Calu3 (cell line): Measurements from ENCODE around the gene HOPX. TPM values are rescaled to one million over a fixed set of nuclear protein-coding genes. Genes with fewer than 3 reads are reported as not detected.

ENCODE experiments used
- BruUV-seq: library from RNA; stranded (reverse); fragments of 400-500 nt; replicated peaks from 2 replicates; lab custom pipeline; 2021; lab: Mats Ljungman, UMichigan
- CTCF ChIA-PET: fragments of 300-600 bp; sonication (Branson Sonifier 250); formaldehyde crosslinking; loops from one replicate; lab custom pipeline; 2022; ENCODE audit warnings: antibody characterized with exemption; lab: Charles Lee
- DNase-seq: peaks from one replicate; pipeline ENCODE4 v3.0.0; 2022
- H3K27ac Mint-ChIP-seq: one replicate; pipeline ENCODE4 v1.8.0; 2022; ENCODE audit warnings: mixed read lengths; ENCODE audit not compliant: unreplicated experiment
- H3K27me3 Mint-ChIP-seq: one replicate; pipeline ENCODE4 v1.8.0; 2022; ENCODE audit warnings: mixed read lengths; ENCODE audit not compliant: unreplicated experiment
- H3K36me3 Mint-ChIP-seq: one replicate; pipeline ENCODE4 v1.8.0; 2022; ENCODE audit warnings: mild to moderate bottlenecking, moderate library complexity, mixed read lengths; ENCODE audit not compliant: insufficient read depth, unreplicated experiment
- H3K4me1 Mint-ChIP-seq: one replicate; pipeline ENCODE4 v1.8.0; 2022; ENCODE audit warnings: mild to moderate bottlenecking, low read depth, mixed read lengths; ENCODE audit not compliant: unreplicated experiment
- H3K4me3 Mint-ChIP-seq: one replicate; pipeline ENCODE4 v1.8.0; 2022; ENCODE audit warnings: mild to moderate bottlenecking, low read depth, moderate library complexity, mixed read lengths; ENCODE audit not compliant: unreplicated experiment
- H3K9me3 Mint-ChIP-seq: one replicate; pipeline ENCODE4 v1.8.0; 2022; ENCODE audit warnings: low read depth, mixed read lengths; ENCODE audit not compliant: unreplicated experiment
- intact Hi-C: fragments of 100-400 bp; cut with micrococcal nuclease; formaldehyde crosslinking; loops from one replicate; pipeline ENCODE4 v1.10.0; 2022; ENCODE audit not compliant: unreplicated experiment
- total RNA-seq: library from RNA; stranded (reverse); gene quantifications from 2 replicates; pipeline ENCODE4 v1.2.3, GENCODE V29; 2022
- TF ChIP-seq, protein P1 (sequence below): fragments of 200-600 bp; IDR thresholded peaks from one replicate; pipeline ENCODE4 v1.8.0; 2022; ENCODE audit warnings: antibody characterized with exemption; ENCODE audit not compliant: unreplicated experiment

Gene HOPX
- total RNA-seq, 1 experiment from 2014 or later = not detected

- peak overlapping the region; percentile 79 for H3K4me3 Mint-ChIP-seq
Observed at GRCh38 chr4:56655209-56655626, 25.9 kb downstream of the HOPX start.

DNA sequence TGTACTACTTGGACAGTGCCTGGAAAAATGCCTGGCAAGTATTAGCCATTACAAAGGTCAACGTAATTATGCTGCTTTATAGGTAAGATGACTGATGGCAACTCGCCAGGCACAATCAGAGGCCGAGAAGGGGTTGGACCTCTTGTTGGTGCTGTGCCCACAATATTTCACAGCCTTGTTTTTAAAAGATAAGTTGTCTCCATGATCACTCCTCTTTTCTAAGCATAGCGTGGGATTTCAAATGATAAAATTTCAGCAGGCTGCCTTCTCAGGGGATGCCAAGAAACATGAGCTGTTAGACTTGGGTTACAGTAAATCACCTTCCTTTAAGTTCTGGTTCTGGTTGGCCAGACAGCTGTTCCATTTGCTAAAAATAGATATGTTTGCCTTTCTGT lies 26.9 kb downstream of the HOPX start:
- no peak overlapping the region for H3K4me3 Mint-ChIP-seq
- BruUV-seq = no TSS peak
- peaks cover 19% of the 10 kb centered on the region for H3K4me1 Mint-ChIP-seq
- no peak overlapping the region for H3K27ac Mint-ChIP-seq
- H3K27me3 Mint-ChIP-seq = peaks cover 27% of the 10 kb centered on the region
- H3K36me3 Mint-ChIP-seq = peaks cover 7% of the 10 kb centered on the region
- no peaks in the 10 kb centered on the region for H3K9me3 Mint-ChIP-seq
- TF ChIP-seq, protein P1, sequence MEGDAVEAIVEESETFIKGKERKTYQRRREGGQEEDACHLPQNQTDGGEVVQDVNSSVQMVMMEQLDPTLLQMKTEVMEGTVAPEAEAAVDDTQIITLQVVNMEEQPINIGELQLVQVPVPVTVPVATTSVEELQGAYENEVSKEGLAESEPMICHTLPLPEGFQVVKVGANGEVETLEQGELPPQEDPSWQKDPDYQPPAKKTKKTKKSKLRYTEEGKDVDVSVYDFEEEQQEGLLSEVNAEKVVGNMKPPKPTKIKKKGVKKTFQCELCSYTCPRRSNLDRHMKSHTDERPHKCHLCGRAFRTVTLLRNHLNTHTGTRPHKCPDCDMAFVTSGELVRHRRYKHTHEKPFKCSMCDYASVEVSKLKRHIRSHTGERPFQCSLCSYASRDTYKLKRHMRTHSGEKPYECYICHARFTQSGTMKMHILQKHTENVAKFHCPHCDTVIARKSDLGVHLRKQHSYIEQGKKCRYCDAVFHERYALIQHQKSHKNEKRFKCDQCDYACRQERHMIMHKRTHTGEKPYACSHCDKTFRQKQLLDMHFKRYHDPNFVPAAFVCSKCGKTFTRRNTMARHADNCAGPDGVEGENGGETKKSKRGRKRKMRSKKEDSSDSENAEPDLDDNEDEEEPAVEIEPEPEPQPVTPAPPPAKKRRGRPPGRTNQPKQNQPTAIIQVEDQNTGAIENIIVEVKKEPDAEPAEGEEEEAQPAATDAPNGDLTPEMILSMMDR = no peak
- no peak for DNase-seq
- intact Hi-C loops = no loop called here
- CTCF ChIA-PET = no interaction called here

More at GRCh38 chr4:56655209-56655626, 25.9 kb downstream of the HOPX start:
- Mint-ChIP-seq H3K27me3 (peaks cover 27% of the 10 kb centered on the region), H3K27ac (no peak overlapping the region), H3K9me3 (no peaks in the 10 kb centered on the region), H3K4me1 (peaks cover 19% of the 10 kb centered on the region), H3K36me3 (peaks cover 7% of the 10 kb centered on the region)
- TF ChIP-seq, protein P1 = no peak
- BruUV-seq = no TSS peak
- CTCF ChIA-PET = no interaction called here
- peak; percentile 20 for DNase-seq
- intact Hi-C loops = no loop called here

DNA sequence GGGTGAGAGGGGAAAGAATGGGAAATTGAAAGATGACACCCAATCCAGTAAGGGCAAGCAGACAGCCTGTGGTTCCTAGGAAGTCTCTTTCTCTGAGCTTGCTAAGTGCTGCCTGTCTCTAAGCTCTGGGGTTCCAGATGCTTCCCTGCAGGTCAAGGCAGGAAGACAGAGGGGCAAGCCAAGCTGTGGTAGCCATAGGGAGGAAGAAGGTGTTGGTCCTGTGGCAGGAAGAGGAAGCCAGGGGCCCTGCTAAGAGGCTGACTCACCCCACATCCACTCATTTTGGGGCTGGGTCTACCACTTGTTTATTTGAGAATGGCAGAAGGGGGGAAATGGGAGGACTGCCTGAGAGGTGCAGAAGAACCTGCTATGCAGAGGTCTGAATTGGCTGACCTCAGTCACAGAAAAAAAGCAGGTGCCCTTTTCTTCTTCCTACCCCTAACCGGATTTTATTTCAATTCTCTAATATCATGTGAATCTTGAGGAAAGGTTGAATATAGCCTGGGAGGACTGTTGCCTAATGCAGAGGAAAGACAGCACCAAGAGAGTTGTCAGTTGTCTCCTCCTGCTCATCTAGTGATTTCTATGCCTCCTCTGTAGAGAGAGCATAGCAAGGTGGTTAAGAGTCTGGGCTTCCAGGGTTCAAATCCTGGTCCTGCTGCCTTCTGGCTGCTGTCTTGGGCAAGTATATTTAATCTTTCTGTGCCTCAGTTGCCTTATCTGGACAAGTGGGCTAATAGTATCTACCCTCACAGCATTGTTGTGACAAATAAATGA lies 27.4 kb downstream of the HOPX start:
- Mint-ChIP-seq H3K27me3 (peaks cover 27% of the 10 kb centered on the region), H3K27ac (no peak overlapping the region), H3K4me1 (peaks cover 19% of the 10 kb centered on the region), H3K4me3 (no peak overlapping the region), H3K36me3 (peaks cover 7% of the 10 kb centered on the region), H3K9me3 (no peaks in the 10 kb centered on the region)
- no TSS peak for BruUV-seq
- CTCF ChIA-PET = no interaction called here
- TF ChIP-seq, protein P1 = no peak
- intact Hi-C loops = no loop called here
- DNase-seq = no peak

DNA sequence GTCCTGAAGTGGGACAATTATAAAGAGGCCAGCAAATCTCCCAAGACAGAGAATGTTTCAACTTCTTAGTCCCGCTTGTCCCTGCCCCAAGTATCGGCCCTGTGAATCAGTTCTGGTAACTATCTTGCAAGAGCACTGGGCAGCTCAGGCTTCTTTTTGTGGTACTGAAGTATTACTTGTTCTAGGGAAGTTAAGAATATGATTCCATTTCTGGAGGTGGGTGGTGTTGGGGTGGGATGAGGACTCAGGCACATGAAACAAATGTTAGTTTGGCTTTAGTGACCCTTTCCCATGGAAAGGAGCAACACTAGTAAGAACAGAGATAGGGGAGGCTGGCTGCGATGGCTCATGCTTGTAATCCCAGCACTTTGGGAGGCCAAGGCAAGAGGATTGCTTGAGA lies 28.9 kb downstream of the HOPX start:
- no peak overlapping the region for H3K27ac Mint-ChIP-seq
- CTCF ChIA-PET = no interaction called here
- BruUV-seq = no TSS peak
- TF ChIP-seq, protein P1 = no peak
- DNase-seq = no peak
- no peak overlapping the region for H3K4me3 Mint-ChIP-seq
- peaks cover 19% of the 10 kb centered on the region for H3K27me3 Mint-ChIP-seq
- intact Hi-C loops = no loop called here
- peaks cover 7% of the 10 kb centered on the region for H3K36me3 Mint-ChIP-seq
- H3K4me1 Mint-ChIP-seq = peaks cover 19% of the 10 kb centered on the region
- H3K9me3 Mint-ChIP-seq = no peaks in the 10 kb centered on the region
